Measurements from ENCODE around the gene CHSY1.
A peak's percentile ranks its signal among the peaks of the same experiment; 100 is the strongest.
"Not testable (repeated sequence)": the region's sequence is repeated elsewhere in the genome, so short reads cannot be mapped to it uniquely, and the experiment has no call there.

The CHSY1 gene

DNA sequence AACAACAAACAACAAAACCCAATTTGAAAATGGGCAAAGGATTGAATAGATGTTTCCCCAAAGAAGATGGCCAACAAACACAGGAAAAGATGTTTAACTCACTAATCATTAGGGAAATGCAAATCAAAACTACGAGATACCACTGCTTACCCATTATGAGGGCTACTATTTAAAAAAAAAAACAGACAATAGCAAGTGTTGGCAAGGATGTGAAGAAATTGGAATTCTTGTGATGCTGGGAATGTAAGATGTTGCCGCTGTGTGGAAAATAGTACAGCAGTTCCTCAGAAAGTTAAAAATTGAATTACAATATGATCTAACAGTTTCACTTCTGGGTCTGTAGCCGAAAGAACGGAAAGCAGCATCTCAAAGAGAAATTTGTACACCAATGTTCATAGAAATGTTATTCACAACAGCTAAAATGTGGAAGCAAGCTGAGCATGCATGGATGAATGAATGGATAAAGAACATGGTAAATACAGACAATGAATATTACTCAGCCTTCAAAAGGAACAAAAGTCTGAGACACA is 121.9 kb downstream of the CHSY1 start:
- TF ChIP-seq, protein P1, sequence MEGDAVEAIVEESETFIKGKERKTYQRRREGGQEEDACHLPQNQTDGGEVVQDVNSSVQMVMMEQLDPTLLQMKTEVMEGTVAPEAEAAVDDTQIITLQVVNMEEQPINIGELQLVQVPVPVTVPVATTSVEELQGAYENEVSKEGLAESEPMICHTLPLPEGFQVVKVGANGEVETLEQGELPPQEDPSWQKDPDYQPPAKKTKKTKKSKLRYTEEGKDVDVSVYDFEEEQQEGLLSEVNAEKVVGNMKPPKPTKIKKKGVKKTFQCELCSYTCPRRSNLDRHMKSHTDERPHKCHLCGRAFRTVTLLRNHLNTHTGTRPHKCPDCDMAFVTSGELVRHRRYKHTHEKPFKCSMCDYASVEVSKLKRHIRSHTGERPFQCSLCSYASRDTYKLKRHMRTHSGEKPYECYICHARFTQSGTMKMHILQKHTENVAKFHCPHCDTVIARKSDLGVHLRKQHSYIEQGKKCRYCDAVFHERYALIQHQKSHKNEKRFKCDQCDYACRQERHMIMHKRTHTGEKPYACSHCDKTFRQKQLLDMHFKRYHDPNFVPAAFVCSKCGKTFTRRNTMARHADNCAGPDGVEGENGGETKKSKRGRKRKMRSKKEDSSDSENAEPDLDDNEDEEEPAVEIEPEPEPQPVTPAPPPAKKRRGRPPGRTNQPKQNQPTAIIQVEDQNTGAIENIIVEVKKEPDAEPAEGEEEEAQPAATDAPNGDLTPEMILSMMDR (IDR thresholded peaks at IDR 0.05; ENCODE audit: low read depth, low read length, missing control alignments): no peak
- no peak for DNase-seq (ENCODE audit: low read depth)
- in situ Hi-C loops (cut with HindIII; ENCODE audit: low sequenced_read_pairs): loop anchor here (5.0 to 10.0 kb wide), 3 partner anchors 48 to 115 kb away; no protein-coding TSS in a partner anchor
- H3K4me3 ChIP-seq (ENCODE audit: low read depth, low read length): no peak overlapping the region

DNA sequence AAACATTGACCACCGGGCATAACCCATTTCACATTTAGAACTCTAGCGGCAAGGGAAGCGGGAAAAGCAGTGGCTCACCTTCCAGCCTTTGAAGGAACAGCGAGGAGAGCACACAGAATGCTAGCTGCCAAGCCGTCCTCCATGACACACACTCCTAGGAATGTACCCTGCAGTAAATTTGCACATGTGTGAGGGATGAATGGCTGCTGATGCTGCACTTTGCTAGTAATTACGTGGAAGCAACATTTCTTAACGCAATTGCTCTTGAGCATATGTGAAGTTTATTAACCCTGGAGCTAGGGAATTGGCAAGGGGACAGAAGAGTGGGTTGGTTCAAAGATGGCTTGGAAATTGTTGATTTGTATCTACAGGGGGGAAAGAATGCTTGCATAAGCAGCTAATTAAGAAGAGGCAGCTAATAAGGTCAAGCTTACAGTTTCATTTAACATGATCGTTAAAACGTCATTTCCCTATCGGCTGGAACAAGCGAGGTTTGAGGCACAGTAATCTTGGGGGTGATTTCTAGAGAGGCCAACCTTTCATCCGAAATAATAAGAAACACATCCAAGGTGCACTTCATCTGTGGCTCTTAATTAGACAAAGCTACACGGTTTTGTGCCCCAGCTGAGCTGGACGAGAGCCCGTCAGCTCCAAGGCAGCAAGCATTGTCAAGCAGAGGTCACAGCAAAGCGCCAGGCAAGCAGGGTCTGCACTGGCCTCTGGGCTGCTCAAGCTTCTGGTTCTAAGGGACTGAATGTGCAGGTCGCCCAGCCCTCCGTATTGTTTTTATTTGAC is 123.4 kb downstream of the CHSY1 start:
- no peak overlapping the region for H3K4me3 ChIP-seq (ENCODE audit: low read depth, low read length)
- DNase-seq (ENCODE audit: low read depth): peak; percentile 98
- in situ Hi-C loops (cut with HindIII; ENCODE audit: low sequenced_read_pairs): loop anchor here (5.0 to 10.0 kb wide), 3 partner anchors 46 to 116 kb away; no protein-coding TSS in a partner anchor
- TF ChIP-seq, protein P1 (IDR thresholded peaks at IDR 0.05; ENCODE audit: low read depth, low read length, missing control alignments): no peak

DNA sequence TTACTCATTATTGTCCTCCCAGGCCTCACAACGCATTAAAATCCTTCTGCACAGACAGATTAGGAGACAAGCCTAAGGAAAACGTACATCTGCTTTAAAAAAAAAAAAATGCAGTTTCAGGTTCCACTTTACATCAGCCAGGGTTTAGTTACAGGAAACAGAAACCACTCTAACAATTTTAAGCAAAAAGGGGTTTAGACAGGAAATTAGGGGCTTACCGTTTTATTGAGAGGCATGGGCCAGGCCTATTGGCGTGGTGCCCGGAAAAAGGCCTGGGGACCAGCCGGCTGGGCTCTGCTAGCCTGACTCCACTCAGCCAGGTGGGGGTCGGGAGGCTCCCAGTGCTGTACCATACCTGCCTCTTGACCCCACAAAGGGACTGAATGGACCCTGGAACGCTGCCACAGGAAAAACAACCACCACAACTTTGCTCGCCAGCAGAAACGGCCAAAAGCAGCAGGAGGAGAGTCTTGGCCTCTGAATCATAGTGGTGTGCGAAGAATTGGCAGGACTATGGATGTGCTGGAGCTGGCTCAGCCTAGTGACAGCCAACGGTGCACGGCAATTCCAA is 124.3 kb downstream of the CHSY1 start:
- H3K4me3 ChIP-seq (ENCODE audit: low read depth, low read length): no peak overlapping the region
- in situ Hi-C loops (cut with HindIII; ENCODE audit: low sequenced_read_pairs): loop anchor here (5.0 to 10.0 kb wide), 3 partner anchors 45 to 117 kb away; no protein-coding TSS in a partner anchor
- DNase-seq (ENCODE audit: low read depth): peak; percentile 99
- TF ChIP-seq, protein P1 (IDR thresholded peaks at IDR 0.05; ENCODE audit: low read depth, low read length, missing control alignments): no peak

DNA sequence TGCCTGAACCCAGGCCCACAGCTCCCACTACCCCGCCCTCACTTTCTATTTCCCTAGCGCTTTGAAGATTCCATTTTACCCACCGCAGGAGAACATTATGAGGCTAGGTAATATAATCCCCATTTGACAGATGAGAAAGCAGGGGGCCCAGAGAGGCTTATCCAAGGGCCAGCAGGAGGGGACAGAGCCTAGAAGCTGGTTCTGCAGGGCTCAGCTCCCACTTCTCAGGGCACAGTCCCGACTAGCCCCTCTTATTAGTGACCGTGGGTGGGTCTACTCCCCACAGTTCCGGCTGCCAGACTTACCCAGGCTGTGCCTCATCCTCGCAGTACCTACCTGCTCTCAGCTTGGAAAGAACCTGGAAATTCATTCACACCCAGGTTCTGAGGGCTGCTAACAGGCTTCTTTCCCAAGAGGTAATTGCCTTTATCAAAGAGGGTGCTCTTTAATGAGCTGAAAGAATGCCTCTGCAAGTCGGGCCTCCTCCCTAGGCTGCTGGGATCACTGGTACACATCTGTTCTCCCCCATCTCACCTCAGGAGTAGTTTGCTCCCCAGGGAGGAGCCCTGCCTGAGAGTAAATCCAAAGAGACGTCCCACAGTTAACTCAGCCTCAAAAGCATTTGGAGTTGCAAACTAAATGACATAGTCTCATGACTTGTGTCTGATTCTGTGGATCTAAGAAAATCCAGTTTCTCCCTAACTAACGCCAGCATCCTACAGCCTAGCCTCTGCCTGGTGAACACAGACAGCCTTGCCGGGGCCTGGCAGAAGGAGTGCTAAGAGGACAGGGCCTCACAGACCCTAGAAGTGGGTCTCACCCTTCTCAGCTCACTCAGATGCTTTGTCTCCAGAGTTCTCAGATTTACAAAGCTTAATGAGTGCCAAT is 125.0 kb downstream of the CHSY1 start:
- H3K4me3 ChIP-seq (ENCODE audit: low read depth, low read length): no peak overlapping the region
- in situ Hi-C loops (cut with HindIII; ENCODE audit: low sequenced_read_pairs): loop anchor here (5.0 to 10.0 kb wide), 3 partner anchors 45 to 118 kb away; no protein-coding TSS in a partner anchor
- peak; percentile 31 for DNase-seq (ENCODE audit: low read depth)
- TF ChIP-seq, protein P1 (IDR thresholded peaks at IDR 0.05; ENCODE audit: low read depth, low read length, missing control alignments): no peak

DNA sequence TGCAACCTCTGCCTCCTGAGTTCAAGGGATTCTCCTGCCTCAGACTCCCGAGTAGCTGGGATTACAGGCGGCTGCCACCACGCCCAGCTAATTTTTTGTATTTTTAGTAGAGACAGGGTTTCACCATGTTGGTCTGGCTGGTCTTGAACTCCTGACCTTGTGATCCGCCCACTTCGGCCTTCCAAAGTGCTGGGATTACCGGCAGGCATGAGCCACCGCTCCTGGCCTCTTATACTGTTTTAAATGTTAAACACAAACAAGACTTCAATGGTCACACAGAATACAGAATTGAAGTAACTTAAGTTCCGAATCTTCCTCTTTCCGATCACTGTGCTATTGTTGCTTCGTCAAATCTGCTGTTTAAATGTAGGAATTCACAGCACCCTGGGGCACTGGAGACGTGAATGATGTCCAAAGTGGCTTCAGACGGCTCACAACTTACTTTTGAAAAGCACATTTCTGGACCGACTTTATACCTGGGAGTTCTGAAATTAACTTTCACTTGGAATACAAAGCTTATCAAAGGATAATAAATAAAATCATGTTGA is 125.9 kb downstream of the CHSY1 start:
- H3K4me3 ChIP-seq (ENCODE audit: low read depth, low read length); DNase-seq (ENCODE audit: low read depth): not testable (repeated sequence)
- in situ Hi-C loops (cut with HindIII; ENCODE audit: low sequenced_read_pairs): loop anchor here (5.0 to 10.0 kb wide), 3 partner anchors 44 to 119 kb away; no protein-coding TSS in a partner anchor

Data from astrocyte of the cerebellum (primary cell).